Measurements from ENCODE around the gene ZNF470. TPM values are rescaled to one million over a fixed set of nuclear protein-coding genes. Genes with fewer than 3 reads are reported as not detected.

Gene ZNF470
- total RNA-seq (2022; extraction: Qiagen RNA extraction) = 1.2 to 2.2 TPM (median 1.9 TPM) in 5 replicates

GRCh38 chr19:56567274-56568120 lies at the start of gene ZNF470:
Gene ZNF470 (plus strand): TSS chr19:56567468. CDS start chr19:56570312, 2,844 bp downstream.

GRCh38 chr19:56538761-56539263 lies 28.5 kb upstream of the ZNF470 start, which contains the start of gene ZFP28:
Gene ZFP28 (plus strand): TSS chr19:56538948. CDS start chr19:56539019, 71 bp downstream.

GRCh38 chr19:56594783-56595547 lies 27.7 kb downstream of the ZNF470 start, which contains the start of gene ZNF71:
Gene ZNF71 (plus strand): TSS chr19:56595302. CDS start chr19:56601559, 6,257 bp downstream.

Other genes with a start within 250 kb of the ZNF470 start
- 0.80 to 1.3 TPM (median 1.1 TPM) in 5 replicates for gene ZNF582, start 173.9 kb upstream of the ZNF470 start, total RNA-seq (2022; extraction: Qiagen RNA extraction)
- gene ZNF583, start 163.1 kb upstream of the ZNF470 start, total RNA-seq (2022; extraction: Qiagen RNA extraction) = 1.6 to 2.4 TPM (median 2.3 TPM) in 5 replicates
- not detected in 5 replicates for gene ZNF667, start 90.1 kb upstream of the ZNF470 start, total RNA-seq (2022; extraction: Qiagen RNA extraction)
- 0.06 to 0.29 TPM (median 0.06 TPM) in 5 replicates for gene ZNF471, start 59.6 kb upstream of the ZNF470 start, total RNA-seq (2022; extraction: Qiagen RNA extraction)
- 3.2 to 4.3 TPM (median 3.9 TPM) in 5 replicates for gene ZFP28, start 28.5 kb upstream of the ZNF470 start, total RNA-seq (2022; extraction: Qiagen RNA extraction)
- 9.1 to 12.8 TPM (median 12.0 TPM) in 5 replicates for gene ZNF71, start 27.8 kb downstream of the ZNF470 start, total RNA-seq (2022; extraction: Qiagen RNA extraction)
- gene SMIM17, start 75.7 kb downstream of the ZNF470 start, total RNA-seq (2022; extraction: Qiagen RNA extraction) = 0.09 to 0.11 TPM in 2 of 5 replicates, not detected in the others
- not detected in 5 replicates for gene ZNF835, start 104.3 kb downstream of the ZNF470 start, total RNA-seq (2022; extraction: Qiagen RNA extraction)